ENCODE measurements around the gene GBF1. TPM values are rescaled to one million over a fixed set of nuclear protein-coding genes. Genes with fewer than 3 reads are reported as not detected.

GBF1 gene
- total and polyA plus RNA-seq, 2 donors from 2014 or later, result 14.4 to 53.3 TPM

- Histone ChIP-seq H3K4me1 (ENCODE audit: control insufficient read depth in 2 of 3, insufficient read depth in 2 of 3, low read depth in 1 of 3, low read length in 3 of 3) (peaks cover 0 to 15% (median 7%) of the 10 kb centered on the region in 3 donors), H3K9me3 (ENCODE audit: control insufficient read depth in 2 of 3, insufficient read depth in 1 of 3, low read length in 3 of 3) (no peaks in the 10 kb centered on the region), H3K27ac (ENCODE audit: low read depth in 2 of 2, low read length in 2 of 2) (no peak overlapping the region), H3K9ac (ENCODE audit: low read length in 3 of 3) (no peak overlapping the region), H3K36me3 (ENCODE audit: control insufficient read depth in 2 of 3, insufficient read depth in 3 of 3, low read length in 3 of 3) (no peaks in the 10 kb centered on the region), H3K4me3 (ENCODE audit: low read length in 3 of 3) (no peak overlapping the region), H3K27me3 (ENCODE audit: control insufficient read depth, insufficient read depth, low read length) (no peaks in the 10 kb centered on the region)
- intact Hi-C loops (cut with DNase I), result no loop called here
- FAIRE-seq (no peak), DNase-seq (no peak)
- TF ChIP-seq CTCF (IDR thresholded peaks at IDR 0.05; ENCODE audit: borderline replicate concordance, extremely low read depth, insufficient read depth), result no peak
Observed at GRCh38 chr10:102275343-102275742, 30.0 kb downstream of the GBF1 start.

GRCh38 chr10:102279104-102279503 is 33.8 kb downstream of the GBF1 start:
- no peaks in the 10 kb centered on the region for H3K9me3 ChIP-seq (ENCODE audit: control insufficient read depth in 2 of 3, insufficient read depth in 1 of 3, low read length in 3 of 3)
- no peak overlapping the region for H3K9ac ChIP-seq (ENCODE audit: low read length in 3 of 3)
- no peak for TF ChIP-seq CTCF (IDR thresholded peaks at IDR 0.05; ENCODE audit: borderline replicate concordance, extremely low read depth, insufficient read depth)
- H3K4me1 ChIP-seq (ENCODE audit: control insufficient read depth in 2 of 3, insufficient read depth in 2 of 3, low read depth in 1 of 3, low read length in 3 of 3), result peaks cover 0 to 16% (median 12%) of the 10 kb centered on the region in 3 donors
- H3K36me3 ChIP-seq (ENCODE audit: control insufficient read depth in 2 of 3, insufficient read depth in 3 of 3, low read length in 3 of 3), result no peaks in the 10 kb centered on the region
- intact Hi-C loops (cut with DNase I), result no loop called here
- FAIRE-seq (no peak), DNase-seq (no peak)
- H3K27me3 ChIP-seq (ENCODE audit: control insufficient read depth, insufficient read depth, low read length), result no peaks in the 10 kb centered on the region
- H3K4me3 ChIP-seq (ENCODE audit: low read length in 3 of 3), result no peak overlapping the region
- H3K27ac ChIP-seq (ENCODE audit: low read depth in 2 of 2, low read length in 2 of 2), result no peak overlapping the region

- no peaks in the 10 kb centered on the region for H3K36me3 ChIP-seq (ENCODE audit: control insufficient read depth in 2 of 3, insufficient read depth in 3 of 3, low read length in 3 of 3)
- FAIRE-seq (no peak), DNase-seq (peak in 3 of 5 donors; percentile 32 to 74 (median 60))
- H3K9ac ChIP-seq (ENCODE audit: low read length in 3 of 3), result no peak overlapping the region
- peaks cover 0 to 13% (median 12%) of the 10 kb centered on the region in 3 donors for H3K4me1 ChIP-seq (ENCODE audit: control insufficient read depth in 2 of 3, insufficient read depth in 2 of 3, low read depth in 1 of 3, low read length in 3 of 3)
- TF ChIP-seq CTCF (IDR thresholded peaks at IDR 0.05; ENCODE audit: borderline replicate concordance, extremely low read depth, insufficient read depth), result no peak
- peak overlapping the region in 2 of 3 donors; percentile 1 to 7 for H3K4me3 ChIP-seq (ENCODE audit: low read length in 3 of 3)
- H3K9me3 ChIP-seq (ENCODE audit: control insufficient read depth in 2 of 3, insufficient read depth in 1 of 3, low read length in 3 of 3), result no peaks in the 10 kb centered on the region
- intact Hi-C loops (cut with DNase I), result no loop called here
- H3K27me3 ChIP-seq (ENCODE audit: control insufficient read depth, insufficient read depth, low read length), result no peaks in the 10 kb centered on the region
- peak overlapping the region in 1 of 2 donors; percentile 26 for H3K27ac ChIP-seq (ENCODE audit: low read depth in 2 of 2, low read length in 2 of 2)
Observed at GRCh38 chr10:102280397-102281101, 35.2 kb downstream of the GBF1 start.

Measured in kidney (tissue), 14 donors.